GM12878 (cell line): Measurements from ENCODE around the gene CUTA. TPM values are rescaled to one million over a fixed set of nuclear protein-coding genes. Genes with fewer than 3 reads are reported as not detected.

Source experiments
- CREM ChIP-seq: IDR thresholded peaks from 2 replicates; pipeline ENCODE4 v1.6.1; 2014; ENCODE audit warnings: antibody characterized with exemption, low read depth
- MTA2 ChIP-seq: fragments of 450-650 bp; IDR thresholded peaks from 2 replicates; pipeline ENCODE4 v1.6.1; 2016; ENCODE audit warnings: low read depth, mild to moderate bottlenecking, moderate library complexity
- USF2 ChIP-seq: IDR thresholded peaks from 2 replicates; pipeline ENCODE4 v1.6.1; 2011; ENCODE audit warnings: low read depth, low read length, improper control_type of control experiment, borderline replicate concordance
- ZBED1 ChIP-seq: IDR thresholded peaks from 2 replicates; pipeline ENCODE4 v1.6.1; 2016; ENCODE audit warnings: borderline replicate concordance
- polyA plus RNA-seq, 11 experiments: library from polyadenylated mRNA; depleted of rRNA in 4 of 11; unstranded in 6 of 11; stranded (reverse) in 5 of 11; fragments of >200 nt; fragmentation: Nextera tagmentation in 4 of 11; fragmentation: Illumina TruSeq in 1 of 11; extraction: Ambion mirVana in 4 of 11; extraction: Trizol in 1 of 11; gene quantifications; 1 replicate in 1 of 11; 2 replicates in 10 of 11; pipeline versions ENCODE4 v1.2.1 to v1.2.3, GENCODE V29; 2011 to 2016; ENCODE audit warnings: inconsistent platforms in 2 of 11, missing spikeins in 2 of 11, low read depth in 1 of 11
- total RNA-seq, 4 experiments: library from RNA; depleted of rRNA in 3 of 4; stranded (reverse); fragments of >200 nt in 3 of 4; fragmentation: Illumina TruSeq in 1 of 4; extraction: Trizol in 1 of 4; gene quantifications; 2 replicates each; pipeline versions ENCODE4 v1.2.1 to v1.2.3, GENCODE V29; 2013 to 2021
- TF ChIP-seq, protein P1 (sequence below): fragments of 450-650 bp; conservative IDR thresholded peaks from 2 replicates; pipeline ENCODE4 v1.6.1; 2017; ENCODE audit warnings: mild to moderate bottlenecking, moderate library complexity
- TF ChIP-seq, protein P2 (sequence below): fragments of 450-650 bp; IDR thresholded peaks from 2 replicates; pipeline ENCODE4 v1.6.1; 2017; ENCODE audit warnings: low read depth, mild to moderate bottlenecking, moderate library complexity

Gene CUTA
- total and polyA plus RNA-seq, 10 of the 15 experiments (the other 5 are each of a cell fraction or from before 2014, with no cell fraction given), result 102 to 293 (median 189) TPM

GRCh38 chr6:33373960-33374910, 43.7 kb downstream of the CUTA start (continued):
- TF ChIP-seq, protein P1, sequence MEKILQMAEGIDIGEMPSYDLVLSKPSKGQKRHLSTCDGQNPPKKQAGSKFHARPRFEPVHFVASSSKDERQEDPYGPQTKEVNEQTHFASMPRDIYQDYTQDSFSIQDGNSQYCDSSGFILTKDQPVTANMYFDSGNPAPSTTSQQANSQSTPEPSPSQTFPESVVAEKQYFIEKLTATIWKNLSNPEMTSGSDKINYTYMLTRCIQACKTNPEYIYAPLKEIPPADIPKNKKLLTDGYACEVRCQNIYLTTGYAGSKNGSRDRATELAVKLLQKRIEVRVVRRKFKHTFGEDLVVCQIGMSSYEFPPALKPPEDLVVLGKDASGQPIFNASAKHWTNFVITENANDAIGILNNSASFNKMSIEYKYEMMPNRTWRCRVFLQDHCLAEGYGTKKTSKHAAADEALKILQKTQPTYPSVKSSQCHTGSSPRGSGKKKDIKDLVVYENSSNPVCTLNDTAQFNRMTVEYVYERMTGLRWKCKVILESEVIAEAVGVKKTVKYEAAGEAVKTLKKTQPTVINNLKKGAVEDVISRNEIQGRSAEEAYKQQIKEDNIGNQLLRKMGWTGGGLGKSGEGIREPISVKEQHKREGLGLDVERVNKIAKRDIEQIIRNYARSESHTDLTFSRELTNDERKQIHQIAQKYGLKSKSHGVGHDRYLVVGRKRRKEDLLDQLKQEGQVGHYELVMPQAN, result no peak
- TF ChIP-seq, protein P2, sequence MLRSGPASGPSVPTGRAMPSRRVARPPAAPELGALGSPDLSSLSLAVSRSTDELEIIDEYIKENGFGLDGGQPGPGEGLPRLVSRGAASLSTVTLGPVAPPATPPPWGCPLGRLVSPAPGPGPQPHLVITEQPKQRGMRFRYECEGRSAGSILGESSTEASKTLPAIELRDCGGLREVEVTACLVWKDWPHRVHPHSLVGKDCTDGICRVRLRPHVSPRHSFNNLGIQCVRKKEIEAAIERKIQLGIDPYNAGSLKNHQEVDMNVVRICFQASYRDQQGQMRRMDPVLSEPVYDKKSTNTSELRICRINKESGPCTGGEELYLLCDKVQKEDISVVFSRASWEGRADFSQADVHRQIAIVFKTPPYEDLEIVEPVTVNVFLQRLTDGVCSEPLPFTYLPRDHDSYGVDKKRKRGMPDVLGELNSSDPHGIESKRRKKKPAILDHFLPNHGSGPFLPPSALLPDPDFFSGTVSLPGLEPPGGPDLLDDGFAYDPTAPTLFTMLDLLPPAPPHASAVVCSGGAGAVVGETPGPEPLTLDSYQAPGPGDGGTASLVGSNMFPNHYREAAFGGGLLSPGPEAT, result no peak
- TF ChIP-seq CREM (no peak), USF2 (no peak), MTA2 (no peak), ZBED1 (no peak)
